Stimulated activated CD4-positive, alpha-beta T cell treated with anti-CD3 and anti-CD28 coated beads, Interleukin-1b, Interleukin-23, amount 100 ng/mL, for 48 hours (primary cell): Measurements from ENCODE around the gene CER1.
"Not testable (repeated sequence)": the region's sequence is repeated elsewhere in the genome, so short reads cannot be mapped to it uniquely, and the experiment has no call there.

Experiments
- DNase-seq: peaks from one replicate; pipeline ENCODE4 v3.0.0-alpha.2; 2020

Gene CER1

GRCh38 chr9:14713187-14713767 lies 9.3 kb downstream of the CER1 start:
- no peak for DNase-seq

- DNase-seq = no peak
These were observed 11.7 kb downstream of the CER1 start for GRCh38 chr9:14710804-14711203.

- no peak for DNase-seq
These were observed 15.9 kb downstream of the CER1 start for GRCh38 chr9:14706530-14707140.

GRCh38 chr9:14705079-14705478 lies 17.5 kb downstream of the CER1 start:
- no peak for DNase-seq

- no peak for DNase-seq
These were observed 18.3 kb downstream of the CER1 start for GRCh38 chr9:14704281-14704680.

DNA sequence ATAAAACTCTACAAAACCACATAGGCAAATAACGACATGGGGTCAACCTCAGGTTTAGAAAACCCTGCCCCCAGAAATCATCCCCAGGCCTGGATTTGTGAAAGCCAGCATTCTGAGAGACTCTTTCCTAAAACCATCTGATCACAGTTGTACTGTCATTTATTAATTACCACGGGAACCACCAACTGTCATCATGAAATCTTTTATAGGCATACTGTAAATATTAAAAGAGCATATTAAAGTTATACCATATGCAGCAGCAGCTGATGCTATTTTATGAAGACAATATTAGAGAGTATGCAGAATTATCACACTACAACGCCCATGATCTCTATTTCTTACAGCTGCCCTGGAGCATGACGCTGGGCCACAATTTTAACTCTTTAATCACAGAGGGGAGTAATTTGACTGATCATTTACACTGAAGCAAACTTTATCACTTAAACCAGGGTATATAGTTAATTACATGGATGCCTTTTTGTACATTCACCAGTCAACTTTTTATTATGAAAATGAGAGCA lies 20.3 kb downstream of the CER1 start:
- DNase-seq = no peak

DNA sequence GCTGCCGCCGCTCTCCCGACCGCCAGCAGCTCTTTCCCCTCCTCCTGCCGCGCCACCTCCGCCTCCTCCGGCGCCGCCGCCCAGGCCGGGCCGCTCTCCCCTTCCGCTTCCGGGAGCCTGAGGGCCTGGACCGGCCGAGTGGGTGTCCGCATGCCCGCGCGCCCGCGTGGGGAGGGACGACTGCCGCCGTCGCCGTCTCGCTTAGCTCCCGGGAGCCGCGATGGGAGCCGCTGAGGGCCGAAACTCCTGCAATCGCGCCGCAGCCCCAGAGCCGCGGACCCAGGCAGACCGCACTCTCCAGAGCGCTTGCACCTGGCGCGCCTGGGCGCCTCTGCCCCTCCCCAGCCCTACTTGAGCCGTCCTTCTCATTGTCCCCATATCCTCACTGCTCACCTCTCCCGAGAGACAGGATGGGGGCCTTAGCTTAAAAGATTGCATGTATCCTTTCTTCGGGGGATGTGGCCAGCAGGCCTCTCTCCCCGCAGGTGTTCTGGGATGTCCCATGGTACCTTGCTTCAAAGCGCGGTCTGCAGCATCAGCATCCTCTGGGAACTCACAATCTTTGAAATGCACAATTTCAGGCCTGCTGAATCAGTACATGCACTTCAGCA lies 29.2 kb downstream of the CER1 start, which contains the start of gene ZDHHC21:
Gene ZDHHC21, minus strand, starts transcription at position 182 of the 611 bp plus-strand sequence. CDS start 19,092 bp downstream, outside the sequence.
- DNase-seq = peak; percentile 62

- no peak for DNase-seq
These were observed 29.9 kb downstream of the CER1 start for GRCh38 chr9:14692470-14693250.

- DNase-seq = no peak
These were observed 31.4 kb downstream of the CER1 start for GRCh38 chr9:14690948-14691730.

- no peak for DNase-seq
These were observed 35.4 kb downstream of the CER1 start for GRCh38 chr9:14687042-14687719.

GRCh38 chr9:14686168-14686567 lies 36.4 kb downstream of the CER1 start:
- no peak for DNase-seq

- DNase-seq = not testable (repeated sequence)
These were observed 39.9 kb downstream of the CER1 start for GRCh38 chr9:14682616-14683015.

DNA sequence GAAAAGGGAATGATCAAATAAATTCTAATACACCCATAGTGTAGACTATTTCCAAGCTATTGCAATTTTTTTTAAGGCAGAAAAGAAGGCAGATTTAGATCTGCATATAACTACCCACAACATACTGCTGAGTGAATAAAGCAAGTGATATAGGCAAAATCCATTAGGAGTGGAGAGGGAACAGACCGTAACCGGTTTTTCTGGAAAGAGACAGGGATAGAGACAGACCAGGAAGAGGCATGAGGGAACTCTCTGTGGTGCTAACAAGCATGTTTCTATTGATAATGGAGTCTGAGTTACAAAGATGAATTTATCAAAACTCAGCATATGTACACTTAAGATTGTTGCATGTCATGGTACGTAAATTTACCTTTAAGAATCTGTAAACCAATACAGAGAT lies 43.8 kb downstream of the CER1 start:
- no peak for DNase-seq

DNA sequence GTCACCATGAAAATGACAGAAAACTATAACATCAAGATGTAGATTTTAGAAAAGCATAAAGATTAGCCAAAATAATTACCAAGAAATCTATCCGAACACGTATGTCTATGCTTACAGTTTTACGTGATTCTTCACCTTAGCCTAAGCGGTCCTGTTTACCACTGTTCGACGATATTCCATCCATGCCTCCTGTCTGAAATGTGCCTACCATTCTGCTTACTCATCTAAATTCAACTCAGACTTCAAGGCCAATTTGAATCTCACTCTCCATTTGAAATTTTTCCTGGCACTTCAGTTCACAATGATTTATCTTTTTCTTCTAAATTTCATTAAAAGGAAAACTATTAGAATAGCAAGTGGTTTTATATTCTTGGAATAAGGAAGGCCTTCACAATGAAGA lies 44.7 kb downstream of the CER1 start:
- no peak for DNase-seq

DNA sequence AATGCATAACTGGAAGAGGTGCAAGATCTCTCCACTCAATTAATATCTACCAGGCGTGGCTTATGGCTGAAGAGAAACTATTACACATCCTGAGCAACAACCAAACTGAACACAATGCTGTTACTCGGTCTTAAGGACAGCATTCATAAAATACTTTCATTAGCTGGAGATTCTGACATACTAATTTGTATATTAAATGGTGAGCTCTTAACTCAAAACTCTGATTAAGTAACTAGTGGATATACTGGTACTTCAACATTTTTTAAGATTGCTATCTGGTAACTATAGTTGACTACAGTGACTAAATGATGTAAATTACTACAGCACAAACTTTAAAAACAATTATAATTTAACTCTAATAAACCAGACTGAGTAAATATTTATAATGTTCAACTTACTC lies 45.1 kb downstream of the CER1 start:
- no peak for DNase-seq

GRCh38 chr9:14674630-14675029 lies 47.9 kb downstream of the CER1 start:
- DNase-seq = no peak

DNA sequence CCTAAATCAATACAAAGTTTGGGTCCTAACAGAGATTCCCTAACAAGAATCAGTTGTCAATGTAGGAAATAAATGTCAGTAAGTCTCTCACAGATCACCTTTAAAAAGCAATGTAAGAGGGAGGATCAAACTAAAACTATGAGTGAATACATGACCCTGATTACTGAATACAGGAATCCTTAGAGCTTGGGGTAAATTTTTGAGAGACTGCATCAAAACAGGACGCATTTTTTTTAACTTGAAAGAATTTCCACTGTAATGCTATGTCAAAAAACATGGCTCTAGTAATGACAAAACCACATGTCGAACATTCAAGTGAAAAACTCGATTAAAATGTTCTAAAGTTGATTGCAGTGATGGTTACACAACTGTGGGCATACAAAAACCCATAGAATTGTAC lies 51.2 kb downstream of the CER1 start:
- DNase-seq = no peak

GRCh38 chr9:14670718-14671117 lies 51.8 kb downstream of the CER1 start:
- DNase-seq = no peak
